Gastrocnemius medialis (tissue), 4 donors: Measurements from ENCODE around the gene ITGB1.

Experiments
- POLR2A ChIP-seq, 2 donors: fragments of 450-650 bp; IDR thresholded peaks; one replicate each; pipeline ENCODE4 v1.6.1; 2017; ENCODE audit warnings: antibody characterized with exemption in 2 of 2, mild to moderate bottlenecking in 2 of 2, moderate library complexity in 2 of 2
- TF ChIP-seq, protein P1 (sequence below), 5 experiments: fragments of 450-650 bp in 3 of 5; fragments of 200-600 bp in 2 of 5; sonication (generic) in 2 of 5; IDR thresholded peaks in 4 of 5; conservative IDR thresholded peaks in 1 of 5; 1 replicate in 4 of 5; 2 replicates in 1 of 5; pipeline ENCODE4 v1.5.1; 2016 to 2019; ENCODE audit warnings: antibody characterized with exemption in 5 of 5, mild to moderate bottlenecking in 3 of 5, moderate library complexity in 3 of 5

- TF ChIP-seq, protein P1, sequence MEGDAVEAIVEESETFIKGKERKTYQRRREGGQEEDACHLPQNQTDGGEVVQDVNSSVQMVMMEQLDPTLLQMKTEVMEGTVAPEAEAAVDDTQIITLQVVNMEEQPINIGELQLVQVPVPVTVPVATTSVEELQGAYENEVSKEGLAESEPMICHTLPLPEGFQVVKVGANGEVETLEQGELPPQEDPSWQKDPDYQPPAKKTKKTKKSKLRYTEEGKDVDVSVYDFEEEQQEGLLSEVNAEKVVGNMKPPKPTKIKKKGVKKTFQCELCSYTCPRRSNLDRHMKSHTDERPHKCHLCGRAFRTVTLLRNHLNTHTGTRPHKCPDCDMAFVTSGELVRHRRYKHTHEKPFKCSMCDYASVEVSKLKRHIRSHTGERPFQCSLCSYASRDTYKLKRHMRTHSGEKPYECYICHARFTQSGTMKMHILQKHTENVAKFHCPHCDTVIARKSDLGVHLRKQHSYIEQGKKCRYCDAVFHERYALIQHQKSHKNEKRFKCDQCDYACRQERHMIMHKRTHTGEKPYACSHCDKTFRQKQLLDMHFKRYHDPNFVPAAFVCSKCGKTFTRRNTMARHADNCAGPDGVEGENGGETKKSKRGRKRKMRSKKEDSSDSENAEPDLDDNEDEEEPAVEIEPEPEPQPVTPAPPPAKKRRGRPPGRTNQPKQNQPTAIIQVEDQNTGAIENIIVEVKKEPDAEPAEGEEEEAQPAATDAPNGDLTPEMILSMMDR (IDR thresholded peaks at IDR 0.05 in 4 of 5, conservative IDR thresholded peaks at IDR 0.05 in 1 of 5): no peak
- no peak for TF ChIP-seq POLR2A (IDR thresholded peaks at IDR 0.05)
Observed at GRCh38 chr10:32957341-32958084, 517 bp downstream of the ITGB1 start.
